ENCODE results near the gene CLEC20A.

DNA sequence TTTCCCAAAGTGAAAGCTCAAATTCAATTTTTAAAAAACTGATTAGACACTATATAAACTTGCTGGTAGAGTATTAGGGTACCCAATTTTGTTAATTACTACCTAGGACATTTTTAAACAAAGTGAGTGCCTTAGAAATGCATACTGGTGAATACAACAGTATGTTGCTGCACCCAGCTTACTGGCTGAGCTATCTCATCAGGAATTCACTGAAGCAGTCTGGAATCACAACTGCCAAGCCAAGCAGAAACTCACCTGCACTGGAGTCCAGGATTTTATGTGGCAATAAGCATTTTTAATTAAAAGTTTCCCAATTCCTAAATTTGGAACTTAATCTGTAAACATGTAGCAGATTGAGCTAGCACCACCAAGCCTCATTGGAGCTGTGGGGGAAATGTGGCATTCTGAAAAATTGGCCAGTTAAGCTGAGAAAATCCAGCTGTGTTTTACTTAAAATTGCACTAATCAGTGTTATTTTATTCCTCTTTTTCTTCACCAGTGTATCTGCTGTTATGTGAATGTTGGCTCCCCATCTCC lies 61.8 kb downstream of the CLEC20A start:
- TF ChIP-seq, protein P1, sequence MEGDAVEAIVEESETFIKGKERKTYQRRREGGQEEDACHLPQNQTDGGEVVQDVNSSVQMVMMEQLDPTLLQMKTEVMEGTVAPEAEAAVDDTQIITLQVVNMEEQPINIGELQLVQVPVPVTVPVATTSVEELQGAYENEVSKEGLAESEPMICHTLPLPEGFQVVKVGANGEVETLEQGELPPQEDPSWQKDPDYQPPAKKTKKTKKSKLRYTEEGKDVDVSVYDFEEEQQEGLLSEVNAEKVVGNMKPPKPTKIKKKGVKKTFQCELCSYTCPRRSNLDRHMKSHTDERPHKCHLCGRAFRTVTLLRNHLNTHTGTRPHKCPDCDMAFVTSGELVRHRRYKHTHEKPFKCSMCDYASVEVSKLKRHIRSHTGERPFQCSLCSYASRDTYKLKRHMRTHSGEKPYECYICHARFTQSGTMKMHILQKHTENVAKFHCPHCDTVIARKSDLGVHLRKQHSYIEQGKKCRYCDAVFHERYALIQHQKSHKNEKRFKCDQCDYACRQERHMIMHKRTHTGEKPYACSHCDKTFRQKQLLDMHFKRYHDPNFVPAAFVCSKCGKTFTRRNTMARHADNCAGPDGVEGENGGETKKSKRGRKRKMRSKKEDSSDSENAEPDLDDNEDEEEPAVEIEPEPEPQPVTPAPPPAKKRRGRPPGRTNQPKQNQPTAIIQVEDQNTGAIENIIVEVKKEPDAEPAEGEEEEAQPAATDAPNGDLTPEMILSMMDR (optimal IDR thresholded peaks at IDR 0.05 in 1 of 3, IDR thresholded peaks at IDR 0.05 in 1 of 3, conservative IDR thresholded peaks at IDR 0.05 in 1 of 3; ENCODE audit: extremely low read depth in 1 of 3, insufficient read depth in 2 of 3, low read length in 3 of 3) = no peak
- no peak for TF ChIP-seq EZH2 (IDR thresholded peaks at IDR 0.05; ENCODE audit: low read length)

All from keratinocyte (primary cell).